Measurements from ENCODE around the gene PAFAH1B1.
"Not testable (repeated sequence)": the region's sequence is repeated elsewhere in the genome, so short reads cannot be mapped to it uniquely, and the experiment has no call there.

Gene PAFAH1B1
- total RNA-seq = 146 to 196 (median 179) reads per million in 4 donors

- peak; percentile 87 to 98 (median 94) for DNase-seq
Measured at GRCh38 chr17:2592971-2593820, at the start of gene PAFAH1B1. PAFAH1B1 (plus strand) TSS chr17:2593654; CDS start chr17:2638289, 44,635 bp downstream.

- no peak for DNase-seq
Measured at GRCh38 chr17:2545393-2545792, 48.1 kb upstream of the PAFAH1B1 start.

GRCh38 chr17:2547176-2547575 is 46.3 kb upstream of the PAFAH1B1 start:
- DNase-seq = no peak

- not testable (repeated sequence) for DNase-seq
Measured at GRCh38 chr17:2548026-2548425, 45.4 kb upstream of the PAFAH1B1 start.

- no peak for DNase-seq
Measured at GRCh38 chr17:2549392-2550211, 43.9 kb upstream of the PAFAH1B1 start.

- no peak for DNase-seq
Measured at GRCh38 chr17:2551493-2551892, 42.0 kb upstream of the PAFAH1B1 start.

- DNase-seq = no peak
Measured at GRCh38 chr17:2551928-2552327, 41.5 kb upstream of the PAFAH1B1 start.

GRCh38 chr17:2560658-2561057 is 32.8 kb upstream of the PAFAH1B1 start:
- no peak for DNase-seq

- no peak for DNase-seq
Measured at GRCh38 chr17:2562162-2562858, 31.1 kb upstream of the PAFAH1B1 start.

- DNase-seq = no peak
Measured at GRCh38 chr17:2563061-2563460, 30.4 kb upstream of the PAFAH1B1 start.

GRCh38 chr17:2563543-2563942 is 29.9 kb upstream of the PAFAH1B1 start:
- no peak for DNase-seq

- no peak for DNase-seq
Measured at GRCh38 chr17:2564877-2565276, 28.6 kb upstream of the PAFAH1B1 start.

- DNase-seq = no peak
Measured at GRCh38 chr17:2566056-2566455, 27.4 kb upstream of the PAFAH1B1 start.

- no peak for DNase-seq
Measured at GRCh38 chr17:2571523-2572303, 21.7 kb upstream of the PAFAH1B1 start.

- not testable (repeated sequence) for DNase-seq
Measured at GRCh38 chr17:2572304-2572609, 21.2 kb upstream of the PAFAH1B1 start.

- DNase-seq = no peak
Measured at GRCh38 chr17:2580151-2580550, 13.3 kb upstream of the PAFAH1B1 start.

- no peak for DNase-seq
Measured at GRCh38 chr17:2580661-2581060, 12.8 kb upstream of the PAFAH1B1 start.

- DNase-seq = no peak
Measured at GRCh38 chr17:2582493-2582892, 11.0 kb upstream of the PAFAH1B1 start.

- no peak for DNase-seq
Measured at GRCh38 chr17:2591040-2591640, 2.3 kb upstream of the PAFAH1B1 start.

- peak; percentile 69 to 85 (median 80) for DNase-seq
Measured at GRCh38 chr17:2593821-2594721, 617 bp downstream of the PAFAH1B1 start.
